K562 (cell line): ENCODE data around the gene GYS1. TPM values are rescaled to one million over a fixed set of nuclear protein-coding genes. Genes with fewer than 3 reads are reported as not detected.

Source experiments
- ESRRA ChIP-seq: fragments of 450-650 bp; IDR thresholded peaks from 2 replicates; pipeline ENCODE4 v1.6.1; 2014; ENCODE audit warnings: low read depth, mild to moderate bottlenecking, moderate library complexity, borderline replicate concordance
- FOS ChIP-seq: IDR thresholded peaks from 3 replicates; pipeline ENCODE4 v1.6.1; 2011; ENCODE audit not compliant: insufficient read length; ENCODE audit errors: extremely low read depth
- HDGF ChIP-seq: fragments of 450-650 bp; IDR thresholded peaks from 2 replicates; pipeline ENCODE4 v1.6.1; 2016
- JUND ChIP-seq, 2 experiments: IDR thresholded peaks; 2 replicates in 1 of 2; 3 replicates in 1 of 2; pipeline ENCODE4 v1.6.1; 2011; ENCODE audit warnings: borderline replicate concordance in 2 of 2, low read depth in 2 of 2, low read length in 2 of 2, improper control_type of control experiment in 1 of 2, missing biosample characterization in 1 of 2, missing genetic modification characterization in 1 of 2, missing genetic modification reagents in 1 of 2
- NFIC ChIP-seq: fragments of 450-650 bp; IDR thresholded peaks from 2 replicates; pipeline ENCODE4 v1.6.1; 2017; ENCODE audit warnings: mild to moderate bottlenecking, inconsistent platforms
- NFRKB ChIP-seq: fragments of 450-650 bp; IDR thresholded peaks from 2 replicates; pipeline ENCODE4 v1.6.1; 2016; ENCODE audit warnings: low read depth
- PML ChIP-seq: IDR thresholded peaks from 2 replicates; pipeline ENCODE4 v1.6.1; 2012; ENCODE audit warnings: low read length, inconsistent platforms
- ZC3H8 ChIP-seq: fragments of 450-650 bp; IDR thresholded peaks from 2 replicates; pipeline ENCODE4 v1.6.1; 2017
- ZNF175 ChIP-seq: fragments of 200-800 bp; sonication (Bioruptor generic); IDR thresholded peaks from 2 replicates; pipeline ENCODE4 v1.6.1; 2016; ENCODE audit warnings: low read depth, mild to moderate bottlenecking, missing genetic modification characterization, missing compliant biosample characterization
- ZNF766 ChIP-seq: fragments of 200-800 bp; sonication (Bioruptor generic); conservative IDR thresholded peaks from 2 replicates; pipeline ENCODE4 v1.6.1; 2016; ENCODE audit warnings: missing genetic modification characterization, missing compliant biosample characterization
- polyA plus RNA-seq, 8 experiments: library from polyadenylated mRNA; depleted of rRNA in 4 of 8; stranded (reverse) in 5 of 8; unstranded in 3 of 8; fragments of >200 nt; fragmentation: Nextera tagmentation in 2 of 8; fragmentation: Illumina TruSeq in 1 of 8; extraction: Ambion mirVana in 2 of 8; extraction: Trizol in 1 of 8; gene quantifications; 2 replicates each; pipeline versions ENCODE4 v1.2.1 to v1.2.3, GENCODE V29; 2011 to 2014; ENCODE audit warnings: inconsistent platforms in 1 of 8, missing spikeins in 1 of 8
- total RNA-seq, 7 experiments: library from RNA; depleted of rRNA in 6 of 7; stranded (reverse); fragments of >200 nt in 6 of 7; fragmentation: Illumina TruSeq in 2 of 7; extraction: Trizol in 2 of 7; gene quantifications; 2 replicates each; pipeline versions ENCODE4 v1.2.1 to v1.2.3, GENCODE V29; 2011 to 2021; ENCODE audit warnings: low replicate concordance in 1 of 7
- TF ChIP-seq, protein P1 (sequence below), 2 experiments: IDR thresholded peaks; 2 replicates each; pipeline ENCODE4 v1.6.1; 2011; ENCODE audit warnings: borderline replicate concordance in 1 of 2, control low read depth in 1 of 2, low read depth in 1 of 2, low read length in 1 of 2, mild to moderate bottlenecking in 1 of 2, mixed read lengths in 1 of 2, moderate library complexity in 1 of 2; ENCODE audit not compliant: insufficient read depth in 1 of 2, insufficient read length in 1 of 2, poor library complexity in 1 of 2, severe bottlenecking in 1 of 2; ENCODE audit errors: extremely low read depth in 1 of 2
- TF ChIP-seq, protein P2 (sequence below): sonication (generic); formaldehyde crosslinking; IDR thresholded peaks from 2 replicates; pipeline ENCODE4 v1.8.1; 2023; ENCODE audit warnings: mild to moderate bottlenecking, missing genetic modification reagents
- TF ChIP-seq, protein P3 (sequence below): sonication (generic); formaldehyde crosslinking; IDR thresholded peaks from 2 replicates; pipeline ENCODE4 v1.8.0; 2022; ENCODE audit warnings: mild to moderate bottlenecking, missing genetic modification reagents
- TF ChIP-seq, protein P4 (sequence below), 2 experiments: fragments of 450-650 bp in 1 of 2; sonication (generic) in 1 of 2; formaldehyde crosslinking; conservative IDR thresholded peaks; 2 replicates each; pipeline versions ENCODE4 v1.4.0 to v1.8.1; 2020 to 2022; ENCODE audit warnings: mild to moderate bottlenecking in 1 of 2, missing genetic modification reagents in 1 of 2
- TF ChIP-seq, protein P5 (sequence below): fragments of 450-650 bp; formaldehyde crosslinking; IDR thresholded peaks from 2 replicates; pipeline ENCODE4 v1.4.0; 2020; ENCODE audit warnings: mild to moderate bottlenecking, mixed read lengths
- TF ChIP-seq, protein P6 (sequence below): fragments of 150-350 bp; conservative IDR thresholded peaks from 2 replicates; pipeline ENCODE4 v1.6.1; 2014; ENCODE audit warnings: low read length

GYS1 gene
- total and polyA plus RNA-seq, 9 of the 15 experiments (the other 6 are each of a cell fraction or from before 2014, with no cell fraction given), result 1.9 to 31.1 (median 15.2) TPM

DNA sequence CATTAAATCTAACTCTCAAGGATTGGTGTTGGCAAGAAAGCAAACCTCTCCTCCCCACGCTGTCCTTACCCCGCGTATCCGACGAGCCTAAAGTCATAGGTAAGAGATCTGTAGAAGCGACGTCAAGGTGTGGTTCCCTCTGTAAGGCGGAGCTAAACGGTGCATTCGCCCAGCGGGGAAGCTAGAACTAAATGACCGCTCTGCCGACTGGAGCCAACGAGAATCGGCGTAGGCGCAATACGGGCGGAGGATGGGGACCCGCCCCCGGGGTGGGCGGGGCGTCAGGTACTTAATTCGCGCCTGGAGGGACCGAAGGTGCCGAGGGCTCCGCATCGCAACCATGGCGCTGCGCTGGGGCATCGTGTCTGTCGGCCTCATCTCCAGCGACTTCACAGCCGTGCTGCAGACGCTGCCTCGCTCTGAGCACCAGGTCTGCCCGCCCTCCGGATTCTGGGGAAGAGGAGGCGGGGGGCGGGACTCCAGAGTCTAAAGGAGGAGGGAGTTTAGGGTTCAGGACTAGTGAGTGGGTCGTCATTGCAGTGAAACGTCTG is 59.7 kb downstream of the GYS1 start, which contains the start of gene DHDH (continued):
- TF ChIP-seq, protein P1, sequence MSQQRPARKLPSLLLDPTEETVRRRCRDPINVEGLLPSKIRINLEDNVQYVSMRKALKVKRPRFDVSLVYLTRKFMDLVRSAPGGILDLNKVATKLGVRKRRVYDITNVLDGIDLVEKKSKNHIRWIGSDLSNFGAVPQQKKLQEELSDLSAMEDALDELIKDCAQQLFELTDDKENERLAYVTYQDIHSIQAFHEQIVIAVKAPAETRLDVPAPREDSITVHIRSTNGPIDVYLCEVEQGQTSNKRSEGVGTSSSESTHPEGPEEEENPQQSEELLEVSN (IDR thresholded peaks at IDR 0.05; ENCODE audit: borderline replicate concordance in 1 of 2, extremely low read depth in 1 of 2, insufficient read depth in 1 of 2, insufficient read length in 1 of 2, low read depth in 1 of 2, low read length in 1 of 2, poor library complexity in 1 of 2, severe bottlenecking in 1 of 2), result peak; percentile 60 to 81
- peak; percentile 23 for TF ChIP-seq JUND (IDR thresholded peaks at IDR 0.05; ENCODE audit: borderline replicate concordance, low read depth, low read length)
- TF ChIP-seq JUND (tag; IDR thresholded peaks at IDR 0.05; ENCODE audit: borderline replicate concordance, low read depth, low read length), result peak; percentile 22; the same call in 1 of the 3 replicates
- TF ChIP-seq, protein P2, sequence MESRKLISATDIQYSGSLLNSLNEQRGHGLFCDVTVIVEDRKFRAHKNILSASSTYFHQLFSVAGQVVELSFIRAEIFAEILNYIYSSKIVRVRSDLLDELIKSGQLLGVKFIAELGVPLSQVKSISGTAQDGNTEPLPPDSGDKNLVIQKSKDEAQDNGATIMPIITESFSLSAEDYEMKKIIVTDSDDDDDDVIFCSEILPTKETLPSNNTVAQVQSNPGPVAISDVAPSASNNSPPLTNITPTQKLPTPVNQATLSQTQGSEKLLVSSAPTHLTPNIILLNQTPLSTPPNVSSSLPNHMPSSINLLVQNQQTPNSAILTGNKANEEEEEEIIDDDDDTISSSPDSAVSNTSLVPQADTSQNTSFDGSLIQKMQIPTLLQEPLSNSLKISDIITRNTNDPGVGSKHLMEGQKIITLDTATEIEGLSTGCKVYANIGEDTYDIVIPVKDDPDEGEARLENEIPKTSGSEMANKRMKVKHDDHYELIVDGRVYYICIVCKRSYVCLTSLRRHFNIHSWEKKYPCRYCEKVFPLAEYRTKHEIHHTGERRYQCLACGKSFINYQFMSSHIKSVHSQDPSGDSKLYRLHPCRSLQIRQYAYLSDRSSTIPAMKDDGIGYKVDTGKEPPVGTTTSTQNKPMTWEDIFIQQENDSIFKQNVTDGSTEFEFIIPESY, result no peak
- peak; percentile 29; the same call in 1 of the 2 replicates for TF ChIP-seq ESRRA
- TF ChIP-seq ZNF175 (CRISPR knock-in tag), result no peak
- TF ChIP-seq, protein P3, sequence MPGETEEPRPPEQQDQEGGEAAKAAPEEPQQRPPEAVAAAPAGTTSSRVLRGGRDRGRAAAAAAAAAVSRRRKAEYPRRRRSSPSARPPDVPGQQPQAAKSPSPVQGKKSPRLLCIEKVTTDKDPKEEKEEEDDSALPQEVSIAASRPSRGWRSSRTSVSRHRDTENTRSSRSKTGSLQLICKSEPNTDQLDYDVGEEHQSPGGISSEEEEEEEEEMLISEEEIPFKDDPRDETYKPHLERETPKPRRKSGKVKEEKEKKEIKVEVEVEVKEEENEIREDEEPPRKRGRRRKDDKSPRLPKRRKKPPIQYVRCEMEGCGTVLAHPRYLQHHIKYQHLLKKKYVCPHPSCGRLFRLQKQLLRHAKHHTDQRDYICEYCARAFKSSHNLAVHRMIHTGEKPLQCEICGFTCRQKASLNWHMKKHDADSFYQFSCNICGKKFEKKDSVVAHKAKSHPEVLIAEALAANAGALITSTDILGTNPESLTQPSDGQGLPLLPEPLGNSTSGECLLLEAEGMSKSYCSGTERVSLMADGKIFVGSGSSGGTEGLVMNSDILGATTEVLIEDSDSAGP (CRISPR knock-in tag), result no peak
- no peak for TF ChIP-seq NFRKB
- TF ChIP-seq, protein P4, sequence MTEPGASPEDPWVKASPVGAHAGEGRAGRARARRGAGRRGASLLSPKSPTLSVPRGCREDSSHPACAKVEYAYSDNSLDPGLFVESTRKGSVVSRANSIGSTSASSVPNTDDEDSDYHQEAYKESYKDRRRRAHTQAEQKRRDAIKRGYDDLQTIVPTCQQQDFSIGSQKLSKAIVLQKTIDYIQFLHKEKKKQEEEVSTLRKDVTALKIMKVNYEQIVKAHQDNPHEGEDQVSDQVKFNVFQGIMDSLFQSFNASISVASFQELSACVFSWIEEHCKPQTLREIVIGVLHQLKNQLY (CRISPR knock-in tag; conservative IDR thresholded peaks at IDR 0.05), result no peak
- no peak for TF ChIP-seq NFIC
- 0 out of 2 replicates have a peak, but pooled peaks have one; percentile 14 for TF ChIP-seq PML
- TF ChIP-seq, protein P5, sequence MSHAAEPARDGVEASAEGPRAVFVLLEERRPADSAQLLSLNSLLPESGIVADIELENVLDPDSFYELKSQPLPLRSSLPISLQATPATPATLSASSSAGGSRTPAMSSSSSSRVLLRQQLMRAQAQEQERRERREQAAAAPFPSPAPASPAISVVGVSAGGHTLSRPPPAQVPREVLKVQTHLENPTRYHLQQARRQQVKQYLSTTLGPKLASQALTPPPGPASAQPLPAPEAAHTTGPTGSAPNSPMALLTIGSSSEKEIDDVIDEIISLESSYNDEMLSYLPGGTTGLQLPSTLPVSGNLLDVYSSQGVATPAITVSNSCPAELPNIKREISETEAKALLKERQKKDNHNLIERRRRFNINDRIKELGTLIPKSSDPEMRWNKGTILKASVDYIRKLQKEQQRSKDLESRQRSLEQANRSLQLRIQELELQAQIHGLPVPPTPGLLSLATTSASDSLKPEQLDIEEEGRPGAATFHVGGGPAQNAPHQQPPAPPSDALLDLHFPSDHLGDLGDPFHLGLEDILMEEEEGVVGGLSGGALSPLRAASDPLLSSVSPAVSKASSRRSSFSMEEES, result no peak
- no peak for TF ChIP-seq HDGF
- TF ChIP-seq ZNF766 (CRISPR knock-in tag), result 0 out of 2 replicates have a peak, but pooled peaks have one; percentile 38
- TF ChIP-seq FOS, result no peak
- TF ChIP-seq, protein P6, sequence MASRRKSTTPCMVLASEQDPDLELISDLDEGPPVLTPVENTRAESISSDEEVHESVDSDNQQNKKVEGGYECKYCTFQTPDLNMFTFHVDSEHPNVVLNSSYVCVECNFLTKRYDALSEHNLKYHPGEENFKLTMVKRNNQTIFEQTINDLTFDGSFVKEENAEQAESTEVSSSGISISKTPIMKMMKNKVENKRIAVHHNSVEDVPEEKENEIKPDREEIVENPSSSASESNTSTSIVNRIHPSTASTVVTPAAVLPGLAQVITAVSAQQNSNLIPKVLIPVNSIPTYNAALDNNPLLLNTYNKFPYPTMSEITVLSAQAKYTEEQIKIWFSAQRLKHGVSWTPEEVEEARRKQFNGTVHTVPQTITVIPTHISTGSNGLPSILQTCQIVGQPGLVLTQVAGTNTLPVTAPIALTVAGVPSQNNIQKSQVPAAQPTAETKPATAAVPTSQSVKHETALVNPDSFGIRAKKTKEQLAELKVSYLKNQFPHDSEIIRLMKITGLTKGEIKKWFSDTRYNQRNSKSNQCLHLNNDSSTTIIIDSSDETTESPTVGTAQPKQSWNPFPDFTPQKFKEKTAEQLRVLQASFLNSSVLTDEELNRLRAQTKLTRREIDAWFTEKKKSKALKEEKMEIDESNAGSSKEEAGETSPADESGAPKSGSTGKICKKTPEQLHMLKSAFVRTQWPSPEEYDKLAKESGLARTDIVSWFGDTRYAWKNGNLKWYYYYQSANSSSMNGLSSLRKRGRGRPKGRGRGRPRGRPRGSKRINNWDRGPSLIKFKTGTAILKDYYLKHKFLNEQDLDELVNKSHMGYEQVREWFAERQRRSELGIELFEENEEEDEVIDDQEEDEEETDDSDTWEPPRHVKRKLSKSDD, result no peak
- no peak for TF ChIP-seq ZC3H8
